Stomach (tissue), 4 donors: ENCODE data around the gene CDH8.

Experiments used
- EP300 ChIP-seq: sonication (generic); formaldehyde crosslinking; IDR thresholded peaks from one replicate; pipeline ENCODE4 v1.6.1; 2017; ENCODE audit warnings: antibody characterized with exemption
- POLR2A ChIP-seq, 4 donors: fragments of 450-650 bp; IDR thresholded peaks; one replicate each; pipeline ENCODE4 v1.6.1; 2016; ENCODE audit warnings: antibody characterized with exemption in 4 of 4, control low read depth in 2 of 4, mild to moderate bottlenecking in 1 of 4, moderate library complexity in 1 of 4
- POLR2AphosphoS5 ChIP-seq, 3 donors: sonication (generic); formaldehyde crosslinking; IDR thresholded peaks; one replicate each; pipeline ENCODE4 v1.6.1; 2016; ENCODE audit warnings: antibody characterized with exemption in 3 of 3
- TF ChIP-seq, protein P1 (sequence below), 7 experiments: fragments of 450-650 bp in 4 of 7; fragments of 200-600 bp in 3 of 7; sonication (generic) in 3 of 7; IDR thresholded peaks; one replicate each; pipeline ENCODE4 v1.5.1; 2016 to 2019; ENCODE audit warnings: antibody characterized with exemption in 7 of 7, control low read depth in 2 of 7, mild to moderate bottlenecking in 1 of 7

DNA sequence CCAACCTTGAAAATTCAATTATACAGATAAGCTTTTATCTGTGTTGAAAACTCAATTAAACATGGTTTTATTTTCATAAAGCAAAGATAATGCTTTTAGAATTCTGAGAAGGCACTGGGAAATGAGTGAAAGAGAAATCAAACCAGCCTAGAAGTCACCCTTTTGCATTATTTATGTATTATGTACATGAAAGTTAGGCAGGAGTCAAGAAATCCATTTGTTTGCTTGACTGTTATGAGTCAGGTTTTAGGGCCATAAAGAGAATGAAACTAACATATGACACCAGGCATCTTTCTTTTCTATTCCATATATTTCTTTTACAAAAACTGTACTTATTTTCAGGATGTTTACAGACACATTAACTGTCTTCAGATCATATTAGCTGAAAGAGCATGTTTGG, 23.3 kb upstream of the CDH8 start:
- TF ChIP-seq, protein P1, sequence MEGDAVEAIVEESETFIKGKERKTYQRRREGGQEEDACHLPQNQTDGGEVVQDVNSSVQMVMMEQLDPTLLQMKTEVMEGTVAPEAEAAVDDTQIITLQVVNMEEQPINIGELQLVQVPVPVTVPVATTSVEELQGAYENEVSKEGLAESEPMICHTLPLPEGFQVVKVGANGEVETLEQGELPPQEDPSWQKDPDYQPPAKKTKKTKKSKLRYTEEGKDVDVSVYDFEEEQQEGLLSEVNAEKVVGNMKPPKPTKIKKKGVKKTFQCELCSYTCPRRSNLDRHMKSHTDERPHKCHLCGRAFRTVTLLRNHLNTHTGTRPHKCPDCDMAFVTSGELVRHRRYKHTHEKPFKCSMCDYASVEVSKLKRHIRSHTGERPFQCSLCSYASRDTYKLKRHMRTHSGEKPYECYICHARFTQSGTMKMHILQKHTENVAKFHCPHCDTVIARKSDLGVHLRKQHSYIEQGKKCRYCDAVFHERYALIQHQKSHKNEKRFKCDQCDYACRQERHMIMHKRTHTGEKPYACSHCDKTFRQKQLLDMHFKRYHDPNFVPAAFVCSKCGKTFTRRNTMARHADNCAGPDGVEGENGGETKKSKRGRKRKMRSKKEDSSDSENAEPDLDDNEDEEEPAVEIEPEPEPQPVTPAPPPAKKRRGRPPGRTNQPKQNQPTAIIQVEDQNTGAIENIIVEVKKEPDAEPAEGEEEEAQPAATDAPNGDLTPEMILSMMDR (IDR thresholded peaks at IDR 0.05) = no peak
- no peak for TF ChIP-seq POLR2AphosphoS5 (IDR thresholded peaks at IDR 0.05)
- TF ChIP-seq POLR2A (IDR thresholded peaks at IDR 0.05) = no peak
- no peak for TF ChIP-seq EP300
